B cell (primary cell): ENCODE data around the gene NLRP1. TPM values are rescaled to one million over a fixed set of nuclear protein-coding genes. Genes with fewer than 3 reads are reported as not detected.

Experiments
- ATAC-seq: fragments of 200-7000 bp; cut with Tn5 transposase; one replicate; pipeline ENCODE4 v1.10.0; 2021; ENCODE audit warnings: low read depth, mild to moderate bottlenecking, moderate number of reproducible peaks, moderate library complexity
- CTCF ChIA-PET: fragments of 350-600 bp; sonication (Branson Sonifier 250); formaldehyde crosslinking; loops from one replicate; lab custom pipeline; 2021; ENCODE audit warnings: antibody characterized with exemption, inconsistent platforms; lab: Charles Lee
- POLR2A ChIA-PET: fragments of 350-600 bp; sonication (Branson Sonifier 250); formaldehyde crosslinking; loops from one replicate; lab custom pipeline; 2021; ENCODE audit warnings: antibody characterized with exemption; lab: Charles Lee
- DNase-seq: peaks from one replicate; pipeline ENCODE4 v3.0.0; 2013
- H2AFZ ChIP-seq: 2 replicates; pipeline ENCODE4 v1.6.1; 2012; ENCODE audit warnings: mild to moderate bottlenecking, low read depth, low read length; ENCODE audit not compliant: insufficient read depth, poor library complexity, severe bottlenecking
- H3K27ac ChIP-seq, 2 donors: 1 replicate in 1 of 2; 2 replicates in 1 of 2; pipeline ENCODE4 v1.5.1; 2012 to 2013; ENCODE audit warnings: low read length in 2 of 2, mild to moderate bottlenecking in 2 of 2, moderate library complexity in 1 of 2
- H3K27me3 ChIP-seq, 4 experiments: fragments of 200-600 bp in 1 of 4; sonication (generic) in 1 of 4; replicated peaks in 1 of 4; 1 replicate in 2 of 4; 2 replicates in 2 of 4; pipeline versions ENCODE4 v1.6.1 to v1.7.0; 2013 to 2016; ENCODE audit warnings: low read length in 3 of 4, mild to moderate bottlenecking in 2 of 4, mixed read lengths in 1 of 4, moderate library complexity in 1 of 4; ENCODE audit not compliant: insufficient read depth in 4 of 4, control insufficient read depth in 3 of 4; ENCODE audit errors: control extremely low read depth in 1 of 4
- H3K36me3 ChIP-seq, 2 experiments: replicated peaks in 1 of 2; 1 replicate in 1 of 2; 2 replicates in 1 of 2; pipeline versions ENCODE4 v1.6.1 to v1.7.1; 2013; ENCODE audit warnings: low read length in 1 of 2; ENCODE audit not compliant: insufficient read depth in 2 of 2, control insufficient read depth in 1 of 2; ENCODE audit errors: control extremely low read depth in 1 of 2, extremely low read depth in 1 of 2
- H3K4me1 ChIP-seq, 2 donors: fragments of 200-600 bp in 1 of 2; sonication (generic) in 1 of 2; 1 replicate in 1 of 2; 2 replicates in 1 of 2; pipeline versions ENCODE4 v1.5.1 to v1.6.1; 2013 to 2017; ENCODE audit warnings: low read length in 2 of 2; ENCODE audit not compliant: control insufficient read depth in 2 of 2, insufficient read depth in 2 of 2
- H3K4me2 ChIP-seq: replicated peaks from 2 replicates; pipeline ENCODE3; 2012; ENCODE audit warnings: mild to moderate bottlenecking, low read depth, low read length; ENCODE audit not compliant: poor library complexity, severe bottlenecking
- H3K4me3 ChIP-seq, 5 experiments: fragments of 200-600 bp in 1 of 5; sonication (generic) in 1 of 5; 1 replicate in 3 of 5; 2 replicates in 2 of 5; pipeline versions ENCODE4 v1.5.1 to v1.7.0; 2011 to 2016; ENCODE audit warnings: low read length in 4 of 5, mild to moderate bottlenecking in 4 of 5, low read depth in 2 of 5, control low read depth in 1 of 5, moderate library complexity in 1 of 5; ENCODE audit not compliant: insufficient read depth in 1 of 5; ENCODE audit errors: control extremely low read depth in 1 of 5, extremely low read depth in 1 of 5
- H3K79me2 ChIP-seq: fragments of 200-600 bp; sonication (generic); one replicate; pipeline ENCODE4 v1.6.0; 2016; ENCODE audit warnings: low read length; ENCODE audit not compliant: control insufficient read depth, insufficient read depth
- H3K9ac ChIP-seq: fragments of 200-600 bp; sonication (generic); 2 replicates; pipeline ENCODE4 v1.6.1; 2017; ENCODE audit warnings: mild to moderate bottlenecking, low read length, moderate library complexity
- H3K9me3 ChIP-seq, 3 donors: one replicate each; pipeline versions ENCODE4 v1.6.1 to v1.7.1; 2013; ENCODE audit warnings: low read length in 2 of 3; ENCODE audit not compliant: control insufficient read depth in 2 of 3, insufficient read depth in 1 of 3; ENCODE audit errors: control extremely low read depth in 1 of 3
- H4K20me1 ChIP-seq: 2 replicates; pipeline ENCODE4 v1.6.0; 2012; ENCODE audit warnings: mild to moderate bottlenecking, low read length; ENCODE audit not compliant: insufficient read depth, control insufficient read depth, poor library complexity, severe bottlenecking
- H3K27ac Mint-ChIP-seq: one replicate; pipeline ENCODE4 v1.8.0; 2021; ENCODE audit warnings: mixed read lengths
- H3K27me3 Mint-ChIP-seq: one replicate; pipeline ENCODE4 v1.8.0; 2021; ENCODE audit warnings: mixed read lengths
- H3K4me1 Mint-ChIP-seq: one replicate; pipeline ENCODE4 v1.8.0; 2021; ENCODE audit warnings: mixed read lengths
- H3K4me3 Mint-ChIP-seq: one replicate; pipeline ENCODE4 v1.8.0; 2021; ENCODE audit warnings: mixed read lengths
- H3K9me3 Mint-ChIP-seq: one replicate; pipeline ENCODE4 v1.8.0; 2022; ENCODE audit warnings: mixed read lengths; ENCODE audit not compliant: insufficient read depth
- CTCF ChIP-seq: fragments of 200-600 bp; IDR thresholded peaks from one replicate; pipeline ENCODE4 v1.8.0; 2022; ENCODE audit warnings: antibody characterized with exemption, mild to moderate bottlenecking
- EZH2 ChIP-seq: IDR thresholded peaks from 2 replicates; pipeline ENCODE4 v1.6.1; 2012; ENCODE audit warnings: borderline replicate concordance, low read depth, mild to moderate bottlenecking, moderate library complexity, low read length; ENCODE audit not compliant: insufficient read depth, poor library complexity, severe bottlenecking
- WGBS: methylation state at CpG from one replicate; pipeline ENCODE4 v1.1.5; 2013; ENCODE audit warnings: missing lambda C conversion rate; ENCODE audit not compliant: insufficient coverage; 5-methylcytosine and 5-hydroxymethylcytosine counted together
- intact Hi-C: fragments of 100-400 bp; cut with micrococcal nuclease; formaldehyde crosslinking; loops from one replicate; pipeline ENCODE4 v1.10.0; 2022
- polyA plus RNA-seq: library from polyadenylated mRNA; depleted of rRNA; stranded (reverse); fragments of >200 nt; gene quantifications from 2 replicates; pipeline ENCODE4 v1.2.3, GENCODE V29; 2012
- total RNA-seq, 2 donors: library from RNA; stranded (reverse); fragments of 120-200 nt in 1 of 2; gene quantifications; 1 replicate in 1 of 2; 2 replicates in 1 of 2; pipeline versions ENCODE4 v1.2.3 to v1.2.4, GENCODE V29; 2013 to 2022

NLRP1 gene
- total and polyA plus RNA-seq, 2 donors (not counting 1 experiment from before 2014, with no cell fraction given), result 141 to 189 TPM

GRCh38 chr17:5536866-5537650 is 47.3 kb downstream of the NLRP1 start:
- Histone ChIP-seq H3K4me2 (no peak overlapping the region), H3K9ac (no peak overlapping the region), H3K4me1 (no peaks in the 10 kb centered on the region), H4K20me1 (no peaks in the 10 kb centered on the region), H2AFZ (no peak overlapping the region), H3K9me3 (no peaks in the 10 kb centered on the region), H3K36me3 (peaks cover 6 to 68% of the 10 kb centered on the region in 2 experiments), H3K4me3 (no peak overlapping the region), H3K79me2 (no peaks in the 10 kb centered on the region), H3K27me3 (no peaks in the 10 kb centered on the region), H3K27ac (no peak overlapping the region)
- H3K9me3 Mint-ChIP-seq, result no peaks in the 10 kb centered on the region
- no peak overlapping the region for H3K4me3 Mint-ChIP-seq
- DNase-seq (no peak), ATAC-seq (no peak)
- H3K27me3 Mint-ChIP-seq, result no peaks in the 10 kb centered on the region
- POLR2A ChIA-PET, result no interaction called here
- WGBS, result 93% methylated on average over 8 of the region's 11 CpGs
- intact Hi-C loops, result no loop called here
- H3K27ac Mint-ChIP-seq, result no peak overlapping the region
- CTCF ChIA-PET, result no interaction called here
- no peaks in the 10 kb centered on the region for H3K4me1 Mint-ChIP-seq
- TF ChIP-seq EZH2, result no peak
- TF ChIP-seq CTCF, result no peak

- Histone ChIP-seq H3K4me2 (no peak overlapping the region), H3K27me3 (no peaks in the 10 kb centered on the region), H3K4me3 (no peak overlapping the region), H3K27ac (no peak overlapping the region), H3K9me3 (no peaks in the 10 kb centered on the region), H2AFZ (no peak overlapping the region), H3K36me3 (peaks cover 6 to 69% of the 10 kb centered on the region in 2 experiments), H4K20me1 (no peaks in the 10 kb centered on the region), H3K4me1 (no peaks in the 10 kb centered on the region), H3K79me2 (no peaks in the 10 kb centered on the region), H3K9ac (no peak overlapping the region)
- intact Hi-C loops, result no loop called here
- ATAC-seq (no peak), DNase-seq (no peak)
- CTCF ChIA-PET, result no interaction called here
- WGBS, result 95% methylated on average over 2 of the region's 2 CpGs
- no peak overlapping the region for H3K27ac Mint-ChIP-seq
- H3K27me3 Mint-ChIP-seq, result no peaks in the 10 kb centered on the region
- H3K4me1 Mint-ChIP-seq, result no peaks in the 10 kb centered on the region
- POLR2A ChIA-PET, result no interaction called here
- TF ChIP-seq EZH2, result no peak
- no peak for TF ChIP-seq CTCF
- H3K9me3 Mint-ChIP-seq, result no peaks in the 10 kb centered on the region
- no peak overlapping the region for H3K4me3 Mint-ChIP-seq
These were observed 48.9 kb downstream of the NLRP1 start for GRCh38 chr17:5535436-5535835.
